HepG2 (cell line): ENCODE measurements around the gene FFAR4. TPM values are rescaled to one million over a fixed set of nuclear protein-coding genes. Genes with fewer than 3 reads are reported as not detected.

ENCODE experiments used
- BCL6 ChIP-seq: IDR thresholded peaks from 2 replicates; pipeline ENCODE4 v1.6.1; 2016; ENCODE audit warnings: missing genetic modification reagents, missing compliant biosample characterization
- HDAC2 ChIP-seq: sonication (generic); formaldehyde crosslinking; IDR thresholded peaks from 2 replicates; pipeline ENCODE4 v1.4.0; 2020; ENCODE audit warnings: missing genetic modification reagents
- HIVEP1 ChIP-seq: sonication (generic); formaldehyde crosslinking; IDR thresholded peaks from 2 replicates; pipeline ENCODE4 v1.4.0; 2020; ENCODE audit warnings: mild to moderate bottlenecking, missing genetic modification reagents
- MAFF ChIP-seq: IDR thresholded peaks from 2 replicates; pipeline ENCODE4 v1.6.1; 2011; ENCODE audit warnings: low read depth, low read length, improper control_type of control experiment
- PRMT3 ChIP-seq: sonication (generic); formaldehyde crosslinking; IDR thresholded peaks from 2 replicates; pipeline ENCODE4 v1.8.1; 2022; ENCODE audit warnings: low read depth, mild to moderate bottlenecking, moderate library complexity, missing genetic modification reagents, borderline replicate concordance
- RXRB ChIP-seq: IDR thresholded peaks from 2 replicates; pipeline ENCODE4 v1.6.1; 2016; ENCODE audit warnings: borderline replicate concordance, missing genetic modification reagents, missing compliant biosample characterization
- SRSF9 ChIP-seq: fragments of 200-400 bp; formaldehyde crosslinking; IDR thresholded peaks from 2 replicates; pipeline ENCODE4 v1.6.1; 2018; ENCODE audit warnings: borderline replicate concordance, mild to moderate bottlenecking, low read depth, low read length; ENCODE audit not compliant: insufficient read depth, poor library complexity, severe bottlenecking
- SSRP1 ChIP-seq: IDR thresholded peaks from 2 replicates; pipeline ENCODE4 v1.6.1; 2016; ENCODE audit warnings: control low read depth
- ZBTB8A ChIP-seq: sonication (generic); formaldehyde crosslinking; IDR thresholded peaks from 2 replicates; pipeline ENCODE4 v1.4.0; 2020; ENCODE audit warnings: mild to moderate bottlenecking, low read depth, missing genetic modification reagents, borderline replicate concordance
- ZNF205 ChIP-seq: IDR thresholded peaks from 2 replicates; pipeline ENCODE4 v1.6.1; 2018; ENCODE audit warnings: missing biosample characterization, missing genetic modification reagents
- ZNF333 ChIP-seq: sonication (generic); formaldehyde crosslinking; IDR thresholded peaks from 2 replicates; pipeline ENCODE4 v1.4.0; 2020; ENCODE audit warnings: mild to moderate bottlenecking, missing genetic modification reagents, borderline replicate concordance
- ZNF431 ChIP-seq: sonication (generic); formaldehyde crosslinking; IDR thresholded peaks from 2 replicates; pipeline ENCODE4 v1.9.0; 2022; ENCODE audit warnings: missing genetic modification reagents, low read depth, mild to moderate bottlenecking, borderline replicate concordance
- ZNF749 ChIP-seq: sonication (generic); formaldehyde crosslinking; IDR thresholded peaks from 2 replicates; pipeline ENCODE4 v1.8.0; 2022; ENCODE audit warnings: mild to moderate bottlenecking, missing genetic modification reagents, moderate library complexity, borderline replicate concordance
- ZNF776 ChIP-seq: sonication (generic); formaldehyde crosslinking; IDR thresholded peaks from 2 replicates; pipeline ENCODE4 v1.4.0; 2020; ENCODE audit warnings: mild to moderate bottlenecking, missing genetic modification reagents
- polyA plus RNA-seq, 8 experiments: library from polyadenylated mRNA; depleted of rRNA in 3 of 8; stranded (reverse) in 7 of 8; unstranded in 1 of 8; fragments of >200 nt; fragmentation: Illumina TruSeq in 4 of 8; extraction: Trizol in 4 of 8; gene quantifications; 2 replicates each; pipeline versions ENCODE4 v1.2.1 to v1.2.3, GENCODE V29; 2011 to 2016; ENCODE audit warnings: low read depth in 4 of 8, missing spikeins in 1 of 8, mixed read lengths in 1 of 8; ENCODE audit not compliant: insufficient read depth in 1 of 8
- total RNA-seq, 5 experiments: library from RNA; depleted of rRNA; stranded (reverse); fragments of >200 nt; fragmentation: Illumina TruSeq; extraction: Trizol; gene quantifications; 2 replicates each; pipeline ENCODE4 v1.2.3, GENCODE V29; 2016; ENCODE audit warnings: low read depth in 1 of 5
- TF ChIP-seq, protein P1 (sequence below): sonication (generic); formaldehyde crosslinking; IDR thresholded peaks from 2 replicates; pipeline ENCODE4 v1.8.1; 2022; ENCODE audit warnings: mild to moderate bottlenecking, missing genetic modification reagents
- TF ChIP-seq, protein P2 (sequence below): IDR thresholded peaks from 2 replicates; pipeline ENCODE4 v1.4.0; 2020; ENCODE audit warnings: mild to moderate bottlenecking, missing genetic modification reagents
- TF ChIP-seq, protein P3 (sequence below), 2 experiments: IDR thresholded peaks; 2 replicates each; pipeline ENCODE4 v1.6.1; 2011 to 2012; ENCODE audit warnings: low read length in 2 of 2, borderline replicate concordance in 1 of 2, low read depth in 1 of 2, mild to moderate bottlenecking in 1 of 2, moderate library complexity in 1 of 2
- TF ChIP-seq, protein P4 (sequence below), 2 experiments: sonication (generic) in 1 of 2; formaldehyde crosslinking in 1 of 2; IDR thresholded peaks; 2 replicates each; pipeline versions ENCODE4 v1.4.0 to v1.6.1; 2018 to 2020; ENCODE audit warnings: missing genetic modification reagents in 2 of 2, borderline replicate concordance in 1 of 2, low read depth in 1 of 2, mild to moderate bottlenecking in 1 of 2, missing biosample characterization in 1 of 2

Gene FFAR4
- total and polyA plus RNA-seq, 2 of the 13 experiments (the other 11 are each of a cell fraction or from before 2014, with no cell fraction given) = 0.09 TPM; not detected in 1

DNA sequence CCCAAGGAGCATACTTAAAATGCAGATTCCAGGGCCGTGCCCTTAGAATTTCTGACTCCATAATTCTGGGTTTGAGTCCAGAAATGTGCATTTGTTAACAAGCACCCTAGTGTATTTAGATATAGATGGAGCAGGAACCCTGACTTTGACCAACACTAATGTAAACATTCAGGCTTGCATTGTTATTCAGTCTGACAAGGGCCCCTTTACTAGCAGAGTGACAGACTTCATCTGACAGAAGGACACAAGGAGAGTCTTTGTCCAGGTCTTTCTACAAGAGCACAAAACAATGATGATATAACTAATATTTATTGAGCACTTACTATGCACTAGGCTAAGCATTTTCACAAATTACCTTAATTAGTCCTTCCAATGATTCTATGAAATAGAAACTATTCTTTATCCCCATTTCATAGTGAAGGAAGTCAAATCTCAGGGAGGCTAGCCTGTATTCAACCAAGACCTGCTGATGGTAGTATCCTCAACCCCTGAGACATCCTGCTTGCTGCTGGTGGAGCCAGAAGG is 30.7 kb downstream of the FFAR4 start (continued):
- no peak for TF ChIP-seq ZBTB8A (CRISPR knock-in tag)
- TF ChIP-seq, protein P1, sequence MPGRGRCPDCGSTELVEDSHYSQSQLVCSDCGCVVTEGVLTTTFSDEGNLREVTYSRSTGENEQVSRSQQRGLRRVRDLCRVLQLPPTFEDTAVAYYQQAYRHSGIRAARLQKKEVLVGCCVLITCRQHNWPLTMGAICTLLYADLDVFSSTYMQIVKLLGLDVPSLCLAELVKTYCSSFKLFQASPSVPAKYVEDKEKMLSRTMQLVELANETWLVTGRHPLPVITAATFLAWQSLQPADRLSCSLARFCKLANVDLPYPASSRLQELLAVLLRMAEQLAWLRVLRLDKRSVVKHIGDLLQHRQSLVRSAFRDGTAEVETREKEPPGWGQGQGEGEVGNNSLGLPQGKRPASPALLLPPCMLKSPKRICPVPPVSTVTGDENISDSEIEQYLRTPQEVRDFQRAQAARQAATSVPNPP (CRISPR knock-in tag) = no peak
- no peak for TF ChIP-seq ZNF431 (CRISPR knock-in tag)
- TF ChIP-seq, protein P2, sequence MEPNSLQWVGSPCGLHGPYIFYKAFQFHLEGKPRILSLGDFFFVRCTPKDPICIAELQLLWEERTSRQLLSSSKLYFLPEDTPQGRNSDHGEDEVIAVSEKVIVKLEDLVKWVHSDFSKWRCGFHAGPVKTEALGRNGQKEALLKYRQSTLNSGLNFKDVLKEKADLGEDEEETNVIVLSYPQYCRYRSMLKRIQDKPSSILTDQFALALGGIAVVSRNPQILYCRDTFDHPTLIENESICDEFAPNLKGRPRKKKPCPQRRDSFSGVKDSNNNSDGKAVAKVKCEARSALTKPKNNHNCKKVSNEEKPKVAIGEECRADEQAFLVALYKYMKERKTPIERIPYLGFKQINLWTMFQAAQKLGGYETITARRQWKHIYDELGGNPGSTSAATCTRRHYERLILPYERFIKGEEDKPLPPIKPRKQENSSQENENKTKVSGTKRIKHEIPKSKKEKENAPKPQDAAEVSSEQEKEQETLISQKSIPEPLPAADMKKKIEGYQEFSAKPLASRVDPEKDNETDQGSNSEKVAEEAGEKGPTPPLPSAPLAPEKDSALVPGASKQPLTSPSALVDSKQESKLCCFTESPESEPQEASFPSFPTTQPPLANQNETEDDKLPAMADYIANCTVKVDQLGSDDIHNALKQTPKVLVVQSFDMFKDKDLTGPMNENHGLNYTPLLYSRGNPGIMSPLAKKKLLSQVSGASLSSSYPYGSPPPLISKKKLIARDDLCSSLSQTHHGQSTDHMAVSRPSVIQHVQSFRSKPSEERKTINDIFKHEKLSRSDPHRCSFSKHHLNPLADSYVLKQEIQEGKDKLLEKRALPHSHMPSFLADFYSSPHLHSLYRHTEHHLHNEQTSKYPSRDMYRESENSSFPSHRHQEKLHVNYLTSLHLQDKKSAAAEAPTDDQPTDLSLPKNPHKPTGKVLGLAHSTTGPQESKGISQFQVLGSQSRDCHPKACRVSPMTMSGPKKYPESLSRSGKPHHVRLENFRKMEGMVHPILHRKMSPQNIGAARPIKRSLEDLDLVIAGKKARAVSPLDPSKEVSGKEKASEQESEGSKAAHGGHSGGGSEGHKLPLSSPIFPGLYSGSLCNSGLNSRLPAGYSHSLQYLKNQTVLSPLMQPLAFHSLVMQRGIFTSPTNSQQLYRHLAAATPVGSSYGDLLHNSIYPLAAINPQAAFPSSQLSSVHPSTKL (CRISPR knock-in tag) = peak; percentile 34; the same call in 1 of the 2 replicates
- TF ChIP-seq ZNF749 (CRISPR knock-in tag) = no peak
- TF ChIP-seq RXRB (CRISPR knock-in tag) = no peak
- no peak for TF ChIP-seq HIVEP1 (CRISPR knock-in tag)
- no peak for TF ChIP-seq MAFF
- peak; percentile 51 for TF ChIP-seq BCL6 (CRISPR knock-in tag)
- no peak for TF ChIP-seq ZNF776 (CRISPR knock-in tag)
- no peak for TF ChIP-seq SRSF9
- TF ChIP-seq ZNF205 (CRISPR knock-in tag) = peak; percentile 100
- TF ChIP-seq, protein P3, sequence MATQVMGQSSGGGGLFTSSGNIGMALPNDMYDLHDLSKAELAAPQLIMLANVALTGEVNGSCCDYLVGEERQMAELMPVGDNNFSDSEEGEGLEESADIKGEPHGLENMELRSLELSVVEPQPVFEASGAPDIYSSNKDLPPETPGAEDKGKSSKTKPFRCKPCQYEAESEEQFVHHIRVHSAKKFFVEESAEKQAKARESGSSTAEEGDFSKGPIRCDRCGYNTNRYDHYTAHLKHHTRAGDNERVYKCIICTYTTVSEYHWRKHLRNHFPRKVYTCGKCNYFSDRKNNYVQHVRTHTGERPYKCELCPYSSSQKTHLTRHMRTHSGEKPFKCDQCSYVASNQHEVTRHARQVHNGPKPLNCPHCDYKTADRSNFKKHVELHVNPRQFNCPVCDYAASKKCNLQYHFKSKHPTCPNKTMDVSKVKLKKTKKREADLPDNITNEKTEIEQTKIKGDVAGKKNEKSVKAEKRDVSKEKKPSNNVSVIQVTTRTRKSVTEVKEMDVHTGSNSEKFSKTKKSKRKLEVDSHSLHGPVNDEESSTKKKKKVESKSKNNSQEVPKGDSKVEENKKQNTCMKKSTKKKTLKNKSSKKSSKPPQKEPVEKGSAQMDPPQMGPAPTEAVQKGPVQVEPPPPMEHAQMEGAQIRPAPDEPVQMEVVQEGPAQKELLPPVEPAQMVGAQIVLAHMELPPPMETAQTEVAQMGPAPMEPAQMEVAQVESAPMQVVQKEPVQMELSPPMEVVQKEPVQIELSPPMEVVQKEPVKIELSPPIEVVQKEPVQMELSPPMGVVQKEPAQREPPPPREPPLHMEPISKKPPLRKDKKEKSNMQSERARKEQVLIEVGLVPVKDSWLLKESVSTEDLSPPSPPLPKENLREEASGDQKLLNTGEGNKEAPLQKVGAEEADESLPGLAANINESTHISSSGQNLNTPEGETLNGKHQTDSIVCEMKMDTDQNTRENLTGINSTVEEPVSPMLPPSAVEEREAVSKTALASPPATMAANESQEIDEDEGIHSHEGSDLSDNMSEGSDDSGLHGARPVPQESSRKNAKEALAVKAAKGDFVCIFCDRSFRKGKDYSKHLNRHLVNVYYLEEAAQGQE (IDR thresholded peaks at IDR 0.05; ENCODE audit: borderline replicate concordance in 1 of 2, low read depth in 1 of 2, low read length in 2 of 2) = no peak
- peak; percentile 42; the same call in 1 of the 2 replicates for TF ChIP-seq HDAC2 (CRISPR knock-in tag)
- no peak for TF ChIP-seq ZNF333
- 0 out of 2 replicates have a peak, but pooled peaks have one; percentile 6 for TF ChIP-seq SSRP1 (CRISPR knock-in tag)
- TF ChIP-seq PRMT3 (CRISPR knock-in tag) = no peak
- TF ChIP-seq, protein P4, sequence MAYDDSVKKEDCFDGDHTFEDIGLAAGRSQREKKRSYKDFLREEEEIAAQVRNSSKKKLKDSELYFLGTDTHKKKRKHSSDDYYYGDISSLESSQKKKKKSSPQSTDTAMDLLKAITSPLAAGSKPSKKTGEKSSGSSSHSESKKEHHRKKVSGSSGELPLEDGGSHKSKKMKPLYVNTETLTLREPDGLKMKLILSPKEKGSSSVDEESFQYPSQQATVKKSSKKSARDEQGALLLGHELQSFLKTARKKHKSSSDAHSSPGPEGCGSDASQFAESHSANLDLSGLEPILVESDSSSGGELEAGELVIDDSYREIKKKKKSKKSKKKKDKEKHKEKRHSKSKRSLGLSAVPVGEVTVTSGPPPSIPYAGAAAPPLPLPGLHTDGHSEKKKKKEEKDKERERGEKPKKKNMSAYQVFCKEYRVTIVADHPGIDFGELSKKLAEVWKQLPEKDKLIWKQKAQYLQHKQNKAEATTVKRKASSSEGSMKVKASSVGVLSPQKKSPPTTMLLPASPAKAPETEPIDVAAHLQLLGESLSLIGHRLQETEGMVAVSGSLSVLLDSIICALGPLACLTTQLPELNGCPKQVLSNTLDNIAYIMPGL (CRISPR knock-in tag; IDR thresholded peaks at IDR 0.05; ENCODE audit: borderline replicate concordance in 1 of 2, low read depth in 1 of 2) = peak in 1 of 2 experiments; percentile 41; a peak in 1 of 4 replicates
- TF ChIP-seq, all 625 proteins: peak for 16
